ENCODE results near the gene PARP1.

Gene PARP1

GRCh38 chr1:226404904-226405222 lies 3.0 kb downstream of the PARP1 start:
- no peak for DNase-seq

- DNase-seq: no peak
These were observed 3.6 kb downstream of the PARP1 start for GRCh38 chr1:226404063-226404903.

GRCh38 chr1:226403201-226404034 lies 4.5 kb downstream of the PARP1 start:
- no peak for DNase-seq

GRCh38 chr1:226402739-226403165 lies 5.1 kb downstream of the PARP1 start:
- no peak for DNase-seq

GRCh38 chr1:226401355-226402303 lies 6.3 kb downstream of the PARP1 start:
- DNase-seq: no peak

GRCh38 chr1:226400519-226401354 lies 7.2 kb downstream of the PARP1 start:
- DNase-seq: no peak

GRCh38 chr1:226397955-226398636 lies 9.8 kb downstream of the PARP1 start:
- no peak for DNase-seq

- no peak for DNase-seq
These were observed 10.6 kb downstream of the PARP1 start for GRCh38 chr1:226397011-226397926.

- no peak for DNase-seq
These were observed 12.1 kb downstream of the PARP1 start for GRCh38 chr1:226395753-226396152.

- no peak for DNase-seq
These were observed 13.4 kb downstream of the PARP1 start for GRCh38 chr1:226394462-226394861.

- no peak for DNase-seq
These were observed 17.2 kb downstream of the PARP1 start for GRCh38 chr1:226390681-226391080.

- no peak for DNase-seq
These were observed 19.8 kb downstream of the PARP1 start for GRCh38 chr1:226388131-226388530.

GRCh38 chr1:226384717-226385116 lies 23.2 kb downstream of the PARP1 start:
- no peak for DNase-seq

GRCh38 chr1:226384040-226384439 lies 23.9 kb downstream of the PARP1 start:
- DNase-seq: no peak

GRCh38 chr1:226382030-226382429 lies 25.9 kb downstream of the PARP1 start:
- no peak for DNase-seq

- DNase-seq: no peak
These were observed 26.5 kb downstream of the PARP1 start for GRCh38 chr1:226381226-226381998.

GRCh38 chr1:226378071-226378470 lies 29.8 kb downstream of the PARP1 start:
- no peak for DNase-seq

- DNase-seq: no peak
These were observed 31.6 kb downstream of the PARP1 start for GRCh38 chr1:226376300-226376699.

GRCh38 chr1:226373376-226373775 lies 34.5 kb downstream of the PARP1 start:
- no peak for DNase-seq
